ENCODE results near the gene DNAH14. TPM values are rescaled to one million over a fixed set of nuclear protein-coding genes. Genes with fewer than 3 reads are reported as not detected.

DNAH14 gene
- total RNA-seq, 1 experiment from 2014 or later = 39.7 TPM

DNA sequence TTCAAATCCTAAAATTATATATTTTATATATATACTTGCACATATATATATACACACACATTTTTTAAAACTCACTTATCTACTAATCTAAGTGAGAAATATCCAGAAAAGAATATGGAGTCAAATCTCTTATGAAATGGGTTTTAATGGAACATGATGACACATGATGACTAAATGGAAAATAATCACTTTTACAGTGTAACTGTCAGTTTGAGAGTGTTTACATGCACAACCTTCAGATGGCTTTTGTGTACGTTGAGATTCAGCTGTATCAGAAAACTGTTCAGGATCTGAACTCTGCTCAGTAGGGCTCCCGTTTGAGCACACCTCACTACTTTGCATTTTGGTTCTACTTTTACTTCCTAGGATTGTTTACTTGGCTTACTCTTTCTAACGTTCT is 189.8 kb downstream of the DNAH14 start:
- WGBS (ENCODE audit: extremely low coverage, insufficient read length, low lambda C conversion rate) = no CpG with 5 or more reads among the region's 3 CpGs
- TF ChIP-seq, protein P1, sequence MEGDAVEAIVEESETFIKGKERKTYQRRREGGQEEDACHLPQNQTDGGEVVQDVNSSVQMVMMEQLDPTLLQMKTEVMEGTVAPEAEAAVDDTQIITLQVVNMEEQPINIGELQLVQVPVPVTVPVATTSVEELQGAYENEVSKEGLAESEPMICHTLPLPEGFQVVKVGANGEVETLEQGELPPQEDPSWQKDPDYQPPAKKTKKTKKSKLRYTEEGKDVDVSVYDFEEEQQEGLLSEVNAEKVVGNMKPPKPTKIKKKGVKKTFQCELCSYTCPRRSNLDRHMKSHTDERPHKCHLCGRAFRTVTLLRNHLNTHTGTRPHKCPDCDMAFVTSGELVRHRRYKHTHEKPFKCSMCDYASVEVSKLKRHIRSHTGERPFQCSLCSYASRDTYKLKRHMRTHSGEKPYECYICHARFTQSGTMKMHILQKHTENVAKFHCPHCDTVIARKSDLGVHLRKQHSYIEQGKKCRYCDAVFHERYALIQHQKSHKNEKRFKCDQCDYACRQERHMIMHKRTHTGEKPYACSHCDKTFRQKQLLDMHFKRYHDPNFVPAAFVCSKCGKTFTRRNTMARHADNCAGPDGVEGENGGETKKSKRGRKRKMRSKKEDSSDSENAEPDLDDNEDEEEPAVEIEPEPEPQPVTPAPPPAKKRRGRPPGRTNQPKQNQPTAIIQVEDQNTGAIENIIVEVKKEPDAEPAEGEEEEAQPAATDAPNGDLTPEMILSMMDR (conservative IDR thresholded peaks at IDR 0.05) = no peak

More for the DNA sequence above, 189.8 kb downstream of the DNAH14 start:
- Histone ChIP-seq H3K9ac (ENCODE audit: extremely low read depth, insufficient read length, low read length) (no peak overlapping the region), H2BK15ac (ENCODE audit: low read depth, low read length) (no peak overlapping the region), H2BK20ac (ENCODE audit: low read depth, low read length, poor library complexity, severe bottlenecking) (no peak overlapping the region), H3K14ac (ENCODE audit: insufficient read depth, low read length) (no peak overlapping the region), H2BK12ac (ENCODE audit: insufficient read length, low read depth, low read length) (no peak overlapping the region), H3K27me3 (ENCODE audit: insufficient read depth, low read length) (no peaks in the 10 kb centered on the region), H2AFZ (ENCODE audit: low read length) (no peak overlapping the region), H3K9me3 (ENCODE audit: control insufficient read depth, low read depth, low read length) (no peaks in the 10 kb centered on the region), H4K8ac (replicated peaks; ENCODE audit: insufficient read length, low read depth, low read length) (no peak overlapping the region), H3K4ac (ENCODE audit: low read depth, low read length) (no peak overlapping the region), H3K4me1 (ENCODE audit: insufficient read depth, low read length) (no peaks in the 10 kb centered on the region), H4K91ac (ENCODE audit: insufficient read length, low read depth, low read length) (no peak overlapping the region), H3K23ac (ENCODE audit: insufficient read length, low read depth, low read length) (no peak overlapping the region), H2BK120ac (ENCODE audit: low read depth, low read length, poor library complexity, severe bottlenecking) (no peak overlapping the region), H3K27ac (ENCODE audit: insufficient read length, low read depth, low read length) (no peak overlapping the region), H3K23me2 (ENCODE audit: insufficient read length, low read depth, low read length, poor library complexity, severe bottlenecking) (no peaks in the 10 kb centered on the region), H3K79me1 (ENCODE audit: insufficient read depth, low read depth, low read length, poor library complexity, severe bottlenecking) (no peaks in the 10 kb centered on the region), H4K5ac (ENCODE audit: insufficient read length, low read depth, low read length) (no peak overlapping the region), H3T11ph (ENCODE audit: low read length) (no peak overlapping the region), H3K56ac (ENCODE audit: insufficient read length, low read depth, low read length) (no peak overlapping the region), H2AK5ac (ENCODE audit: insufficient read length, low read length) (no peak overlapping the region), H3K4me2 (ENCODE audit: insufficient read depth, insufficient read length, low read length) (no peak overlapping the region), H3K79me2 (ENCODE audit: insufficient read depth, low read length) (no peaks in the 10 kb centered on the region), H2BK5ac (ENCODE audit: insufficient read length, low read length) (no peak overlapping the region), H3K18ac (ENCODE audit: insufficient read length, low read depth, low read length) (no peak overlapping the region), H4K20me1 (ENCODE audit: control insufficient read depth, insufficient read depth, insufficient read length) (no peaks in the 10 kb centered on the region)
- H3K27ac Mint-ChIP-seq = no peak overlapping the region
- peaks cover 0 to 3% (median 3%) of the 10 kb centered on the region in 3 experiments; a peak in 4 of 7 replicates for H3K36me3 Mint-ChIP-seq (ENCODE audit: insufficient read depth in 1 of 3, low read depth in 3 of 3)
- DNase-seq = no peak
- H3K27me3 Mint-ChIP-seq (ENCODE audit: low read depth) = no peaks in the 10 kb centered on the region
- H3K4me1 Mint-ChIP-seq = peaks cover 2 to 6% of the 10 kb centered on the region in 2 experiments; a peak in 2 of 4 replicates
- no peaks in the 10 kb centered on the region for H3K9me3 Mint-ChIP-seq
- no peak overlapping the region for H3K4me3 Mint-ChIP-seq
